ENCODE data around the gene DSP.

The DSP gene

DNA sequence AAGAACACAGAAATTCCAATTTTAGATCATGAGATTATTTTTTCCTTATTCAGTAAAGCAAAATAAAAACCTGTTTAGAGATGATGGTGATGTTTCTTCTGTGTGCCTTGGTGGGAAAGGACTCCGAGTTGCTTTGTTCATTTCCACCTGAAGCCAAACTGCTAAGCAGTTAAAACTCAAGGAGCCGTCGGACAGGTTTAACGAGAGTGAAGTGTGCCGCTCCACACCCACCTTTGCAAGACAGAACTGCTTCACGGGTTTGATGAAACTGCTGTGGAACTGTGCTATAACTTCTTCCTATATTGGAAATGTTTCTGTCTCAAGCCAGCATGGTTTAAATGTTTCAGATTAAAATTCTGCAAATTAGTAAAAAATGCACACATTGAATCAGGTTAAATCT is 9.2 kb upstream of the DSP start:
- no peaks in the 10 kb centered on the region for H3K9me3 ChIP-seq (ENCODE audit: insufficient read depth, low read length, severe bottlenecking)
- no peak overlapping the region for H3K27ac ChIP-seq (ENCODE audit: low read length)
- no peak for DNase-seq
- no peak overlapping the region for H3K4me3 ChIP-seq (ENCODE audit: low read depth in 1 of 2, low read length in 2 of 2)
- H2AFZ ChIP-seq (ENCODE audit: low read depth, low read length), result no peak overlapping the region
- ATAC-seq (ENCODE audit: insufficient read depth, low read depth), result no peak
- H3K4me2 ChIP-seq (ENCODE audit: insufficient read depth, low read length), result no peak overlapping the region
- no peaks in the 10 kb centered on the region for H4K20me1 ChIP-seq (ENCODE audit: insufficient read depth, low read length)
- H3K4me1 ChIP-seq (ENCODE audit: insufficient read depth, low read length), result no peaks in the 10 kb centered on the region
- H3K36me3 ChIP-seq (ENCODE audit: insufficient read depth, low read length), result no peaks in the 10 kb centered on the region
- no peak for TF ChIP-seq EZH2 (IDR thresholded peaks at IDR 0.05; ENCODE audit: borderline replicate concordance, low read depth, low read length, severe bottlenecking)
- TF ChIP-seq, protein P1, sequence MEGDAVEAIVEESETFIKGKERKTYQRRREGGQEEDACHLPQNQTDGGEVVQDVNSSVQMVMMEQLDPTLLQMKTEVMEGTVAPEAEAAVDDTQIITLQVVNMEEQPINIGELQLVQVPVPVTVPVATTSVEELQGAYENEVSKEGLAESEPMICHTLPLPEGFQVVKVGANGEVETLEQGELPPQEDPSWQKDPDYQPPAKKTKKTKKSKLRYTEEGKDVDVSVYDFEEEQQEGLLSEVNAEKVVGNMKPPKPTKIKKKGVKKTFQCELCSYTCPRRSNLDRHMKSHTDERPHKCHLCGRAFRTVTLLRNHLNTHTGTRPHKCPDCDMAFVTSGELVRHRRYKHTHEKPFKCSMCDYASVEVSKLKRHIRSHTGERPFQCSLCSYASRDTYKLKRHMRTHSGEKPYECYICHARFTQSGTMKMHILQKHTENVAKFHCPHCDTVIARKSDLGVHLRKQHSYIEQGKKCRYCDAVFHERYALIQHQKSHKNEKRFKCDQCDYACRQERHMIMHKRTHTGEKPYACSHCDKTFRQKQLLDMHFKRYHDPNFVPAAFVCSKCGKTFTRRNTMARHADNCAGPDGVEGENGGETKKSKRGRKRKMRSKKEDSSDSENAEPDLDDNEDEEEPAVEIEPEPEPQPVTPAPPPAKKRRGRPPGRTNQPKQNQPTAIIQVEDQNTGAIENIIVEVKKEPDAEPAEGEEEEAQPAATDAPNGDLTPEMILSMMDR (IDR thresholded peaks at IDR 0.05; ENCODE audit: borderline replicate concordance, extremely low read depth, low read length, poor library complexity, severe bottlenecking), result no peak
- no peak overlapping the region for H3K9ac ChIP-seq (ENCODE audit: low read depth, low read length)
- no peaks in the 10 kb centered on the region for H3K79me2 ChIP-seq (ENCODE audit: insufficient read depth, low read length)
- H3K27me3 ChIP-seq (ENCODE audit: insufficient read depth, low read length, poor library complexity), result peaks cover 20% of the 10 kb centered on the region

DNA sequence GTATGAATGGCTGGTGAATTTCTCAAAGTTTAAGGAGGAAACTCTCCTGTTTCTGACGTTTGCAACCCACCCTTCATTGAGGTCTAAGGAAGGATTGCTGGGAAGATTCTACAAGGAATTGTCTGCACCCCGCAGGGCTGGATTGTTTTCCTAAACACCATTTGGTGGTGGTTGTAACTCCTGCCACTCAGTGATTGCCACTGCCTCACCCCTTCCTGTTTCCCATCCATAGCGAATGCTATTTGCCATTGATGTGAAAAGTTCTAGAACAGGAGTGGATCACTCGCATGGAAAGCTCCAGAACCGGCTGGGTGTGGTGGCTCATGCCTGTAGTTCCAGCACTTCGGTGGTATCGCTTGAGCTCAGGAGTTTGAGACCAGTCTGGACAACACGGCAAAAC is 8.7 kb upstream of the DSP start:
- no peak overlapping the region for H2AFZ ChIP-seq (ENCODE audit: low read depth, low read length)
- H4K20me1 ChIP-seq (ENCODE audit: insufficient read depth, low read length), result no peaks in the 10 kb centered on the region
- DNase-seq (no peak), ATAC-seq (ENCODE audit: insufficient read depth, low read depth) (no peak)
- no peaks in the 10 kb centered on the region for H3K79me2 ChIP-seq (ENCODE audit: insufficient read depth, low read length)
- H3K4me1 ChIP-seq (ENCODE audit: insufficient read depth, low read length), result no peaks in the 10 kb centered on the region
- no peak overlapping the region for H3K9ac ChIP-seq (ENCODE audit: low read depth, low read length)
- H3K9me3 ChIP-seq (ENCODE audit: insufficient read depth, low read length, severe bottlenecking), result no peaks in the 10 kb centered on the region
- H3K4me3 ChIP-seq (ENCODE audit: low read depth in 1 of 2, low read length in 2 of 2), result no peak overlapping the region
- TF ChIP-seq, protein P1 (IDR thresholded peaks at IDR 0.05; ENCODE audit: borderline replicate concordance, extremely low read depth, low read length, poor library complexity, severe bottlenecking), result no peak
- no peak for TF ChIP-seq EZH2 (IDR thresholded peaks at IDR 0.05; ENCODE audit: borderline replicate concordance, low read depth, low read length, severe bottlenecking)
- H3K27me3 ChIP-seq (ENCODE audit: insufficient read depth, low read length, poor library complexity), result peaks cover 16% of the 10 kb centered on the region
- no peak overlapping the region for H3K4me2 ChIP-seq (ENCODE audit: insufficient read depth, low read length)
- H3K27ac ChIP-seq (ENCODE audit: low read length), result no peak overlapping the region
- H3K36me3 ChIP-seq (ENCODE audit: insufficient read depth, low read length), result no peaks in the 10 kb centered on the region

- no peaks in the 10 kb centered on the region for H3K9me3 ChIP-seq (ENCODE audit: insufficient read depth, low read length, severe bottlenecking)
- H3K36me3 ChIP-seq (ENCODE audit: insufficient read depth, low read length), result no peaks in the 10 kb centered on the region
- H3K79me2 ChIP-seq (ENCODE audit: insufficient read depth, low read length), result no peaks in the 10 kb centered on the region
- DNase-seq (no peak), ATAC-seq (ENCODE audit: insufficient read depth, low read depth) (no peak)
- peaks cover 15% of the 10 kb centered on the region for H3K27me3 ChIP-seq (ENCODE audit: insufficient read depth, low read length, poor library complexity)
- no peak overlapping the region for H3K27ac ChIP-seq (ENCODE audit: low read length)
- no peak overlapping the region for H2AFZ ChIP-seq (ENCODE audit: low read depth, low read length)
- no peak overlapping the region for H3K9ac ChIP-seq (ENCODE audit: low read depth, low read length)
- H4K20me1 ChIP-seq (ENCODE audit: insufficient read depth, low read length), result no peaks in the 10 kb centered on the region
- no peak overlapping the region for H3K4me3 ChIP-seq (ENCODE audit: low read depth in 1 of 2, low read length in 2 of 2)
- no peaks in the 10 kb centered on the region for H3K4me1 ChIP-seq (ENCODE audit: insufficient read depth, low read length)
- TF ChIP-seq, protein P1 (IDR thresholded peaks at IDR 0.05; ENCODE audit: borderline replicate concordance, extremely low read depth, low read length, poor library complexity, severe bottlenecking), result no peak
- no peak for TF ChIP-seq EZH2 (IDR thresholded peaks at IDR 0.05; ENCODE audit: borderline replicate concordance, low read depth, low read length, severe bottlenecking)
- H3K4me2 ChIP-seq (ENCODE audit: insufficient read depth, low read length), result no peak overlapping the region
Measured at GRCh38 chr6:7534192-7534591, 7.3 kb upstream of the DSP start.

GRCh38 chr6:7535498-7535897 is 6.0 kb upstream of the DSP start:
- Histone ChIP-seq H4K20me1 (ENCODE audit: insufficient read depth, low read length) (no peaks in the 10 kb centered on the region), H3K9me3 (ENCODE audit: insufficient read depth, low read length, severe bottlenecking) (no peaks in the 10 kb centered on the region), H3K27ac (ENCODE audit: low read length) (no peak overlapping the region), H3K36me3 (ENCODE audit: insufficient read depth, low read length) (no peaks in the 10 kb centered on the region), H3K4me2 (ENCODE audit: insufficient read depth, low read length) (no peak overlapping the region), H3K9ac (ENCODE audit: low read depth, low read length) (no peak overlapping the region), H2AFZ (ENCODE audit: low read depth, low read length) (no peak overlapping the region), H3K27me3 (ENCODE audit: insufficient read depth, low read length, poor library complexity) (peaks cover 7% of the 10 kb centered on the region), H3K4me1 (ENCODE audit: insufficient read depth, low read length) (no peaks in the 10 kb centered on the region), H3K79me2 (ENCODE audit: insufficient read depth, low read length) (no peaks in the 10 kb centered on the region), H3K4me3 (ENCODE audit: low read depth in 1 of 2, low read length in 2 of 2) (no peak overlapping the region)
- TF ChIP-seq EZH2 (IDR thresholded peaks at IDR 0.05; ENCODE audit: borderline replicate concordance, low read depth, low read length, severe bottlenecking), result no peak
- TF ChIP-seq, protein P1 (IDR thresholded peaks at IDR 0.05; ENCODE audit: borderline replicate concordance, extremely low read depth, low read length, poor library complexity, severe bottlenecking), result no peak
- ATAC-seq (ENCODE audit: insufficient read depth, low read depth), result no peak
- DNase-seq, result no peak

Measured in DND-41 (cell line).